ENCODE results near the gene LIPJ.

- TF ChIP-seq ZNF235 (CRISPR knock-in tag; IDR thresholded peaks at IDR 0.05; ENCODE audit: borderline replicate concordance): no peak
- TF ChIP-seq PRDM10 (CRISPR knock-in tag; IDR thresholded peaks at IDR 0.05; ENCODE audit: low read depth): no peak
- TF ChIP-seq PITX1 (CRISPR knock-in tag; IDR thresholded peaks at IDR 0.05): no peak
Observed at GRCh38 chr10:88652616-88653015, 66.1 kb downstream of the LIPJ start.
